Liver (tissue), 3 donors: ENCODE data around the gene KLHL24.

ENCODE experiments used
- ATF3 ChIP-seq: IDR thresholded peaks from 2 replicates; pipeline ENCODE4 v1.6.1; 2016; ENCODE audit warnings: antibody characterized with exemption
- CTCF ChIP-seq: fragments of 150-350 bp; IDR thresholded peaks from 2 replicates; pipeline ENCODE4 v1.5.1; 2017; ENCODE audit warnings: improper control_type of control experiment, low read depth, low read length; ENCODE audit not compliant: missing input control
- GABPA ChIP-seq, 2 donors: IDR thresholded peaks in 1 of 2; conservative IDR thresholded peaks in 1 of 2; 2 replicates each; pipeline ENCODE4 v1.6.1; 2016; ENCODE audit warnings: antibody characterized with exemption in 2 of 2, mild to moderate bottlenecking in 1 of 2, moderate library complexity in 1 of 2
- NR2F2 ChIP-seq: IDR thresholded peaks from 2 replicates; pipeline ENCODE4 v1.6.1; 2016; ENCODE audit warnings: antibody characterized with exemption
- RAD21 ChIP-seq, 2 donors: IDR thresholded peaks; 2 replicates each; pipeline ENCODE4 v1.6.1; 2016; ENCODE audit warnings: antibody characterized with exemption in 2 of 2, mild to moderate bottlenecking in 2 of 2
- REST ChIP-seq: IDR thresholded peaks from 2 replicates; pipeline ENCODE4 v1.6.1; 2016; ENCODE audit warnings: antibody characterized with exemption, mild to moderate bottlenecking
- RXRA ChIP-seq, 2 donors: IDR thresholded peaks; 2 replicates each; pipeline ENCODE4 v1.6.1; 2017 to 2018; ENCODE audit warnings: antibody characterized with exemption in 2 of 2, mild to moderate bottlenecking in 1 of 2
- donor health status: healthy.
- donor health status: healthy.

- TF ChIP-seq ATF3 (no peak), CTCF (no peak), NR2F2 (no peak), REST (no peak), RAD21 (IDR thresholded peaks at IDR 0.05) (no peak), GABPA (IDR thresholded peaks at IDR 0.05 in 1 of 2, conservative IDR thresholded peaks at IDR 0.05 in 1 of 2) (no peak), RXRA (IDR thresholded peaks at IDR 0.05) (no peak)
These were observed 52.3 kb downstream of the KLHL24 start for GRCh38 chr3:183687705-183688104.
